Hematopoietic multipotent progenitor cell (in vitro differentiated cells): Measurements from ENCODE around the gene DOCK9. TPM values are rescaled to one million over a fixed set of nuclear protein-coding genes. Genes with fewer than 3 reads are reported as not detected.

Experiments
- DNase-seq, 3 donors: peaks; one replicate each; pipeline ENCODE4 v3.0.0-alpha.2; 2011 to 2015; ENCODE audit warnings: low read depth in 2 of 3, low spot score in 2 of 3
- total RNA-seq: library from RNA; depleted of rRNA; stranded (reverse); fragments of >200 nt; gene quantifications from one replicate; pipeline ENCODE4 v1.2.3, GENCODE V29; 2012

The DOCK9 gene
- total RNA-seq, 1 donor = 0.54 TPM

DNA sequence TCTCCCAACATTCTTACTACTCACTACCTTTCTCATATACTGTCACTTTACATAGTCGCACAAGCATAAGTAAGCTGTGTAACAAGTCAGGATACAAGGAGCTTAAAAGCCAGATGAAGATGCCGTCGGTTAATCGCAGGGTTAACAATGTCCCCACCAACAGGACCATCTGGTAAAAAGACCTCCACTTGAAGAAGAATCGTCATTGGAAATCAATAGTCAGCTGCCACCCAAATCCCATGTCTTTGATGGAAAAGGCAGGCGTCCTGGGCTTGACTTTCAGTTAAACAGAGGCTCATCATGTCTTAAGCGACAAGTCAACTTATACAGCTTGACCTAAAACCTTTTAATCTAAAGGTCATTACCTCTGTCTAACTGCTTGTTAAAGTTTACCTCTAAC, 27.2 kb downstream of the DOCK9 start:
- DNase-seq = no peak

DNA sequence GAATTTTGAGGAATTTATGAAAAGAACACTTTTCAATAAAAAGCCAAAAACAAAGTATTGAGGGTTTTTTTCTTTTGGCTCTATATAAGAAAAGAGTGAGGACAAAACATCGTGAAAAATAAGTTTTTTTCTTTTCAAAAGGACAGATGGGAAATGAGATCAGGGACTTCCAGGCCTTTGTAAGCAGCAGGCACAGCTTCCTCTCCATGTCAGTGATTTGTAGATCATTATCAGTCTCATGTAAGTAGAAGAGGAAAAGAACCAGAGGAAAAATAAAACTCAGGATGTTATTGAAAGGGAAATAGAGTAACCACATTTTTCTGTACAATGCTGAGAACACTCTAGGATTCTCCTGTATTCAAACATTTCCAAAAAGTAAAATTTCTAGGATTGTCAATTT, 29.9 kb downstream of the DOCK9 start:
- no peak for DNase-seq

DNA sequence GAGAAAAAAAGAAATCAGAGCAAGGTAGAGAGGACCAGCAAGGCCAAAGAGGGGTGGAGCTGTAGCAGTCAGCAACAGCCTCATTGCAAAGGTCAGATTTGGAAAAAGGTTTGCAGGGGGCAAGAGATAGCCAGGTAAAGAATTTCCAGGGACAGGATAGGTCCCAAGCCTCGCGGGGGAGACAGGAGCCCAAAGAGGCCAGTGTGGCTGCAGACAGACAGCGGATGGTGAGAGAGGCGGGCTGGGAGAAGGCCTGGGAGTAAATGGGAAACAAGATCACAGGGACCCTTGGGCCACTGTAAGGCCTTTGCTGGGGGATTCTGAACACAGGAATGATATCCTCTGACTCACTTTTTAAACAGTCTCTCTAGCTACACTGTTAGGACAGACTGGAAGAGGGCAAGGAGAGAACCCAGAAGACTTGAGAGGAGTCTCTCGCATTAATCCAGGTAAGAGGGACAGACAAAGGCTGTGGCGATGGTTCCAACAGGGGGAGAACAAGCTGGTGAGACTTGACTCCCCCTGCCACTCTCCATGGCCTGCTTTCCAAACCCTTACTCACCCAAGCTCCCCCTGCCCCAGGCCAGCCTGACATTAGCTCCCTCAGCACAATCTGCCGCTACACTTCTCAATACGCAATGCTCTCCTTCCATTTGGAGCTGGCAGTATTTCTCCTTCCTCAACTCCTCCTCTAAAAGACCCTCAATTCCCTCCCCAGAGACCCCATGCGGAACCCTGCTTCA, 31.8 kb downstream of the DOCK9 start:
- no peak for DNase-seq

DNA sequence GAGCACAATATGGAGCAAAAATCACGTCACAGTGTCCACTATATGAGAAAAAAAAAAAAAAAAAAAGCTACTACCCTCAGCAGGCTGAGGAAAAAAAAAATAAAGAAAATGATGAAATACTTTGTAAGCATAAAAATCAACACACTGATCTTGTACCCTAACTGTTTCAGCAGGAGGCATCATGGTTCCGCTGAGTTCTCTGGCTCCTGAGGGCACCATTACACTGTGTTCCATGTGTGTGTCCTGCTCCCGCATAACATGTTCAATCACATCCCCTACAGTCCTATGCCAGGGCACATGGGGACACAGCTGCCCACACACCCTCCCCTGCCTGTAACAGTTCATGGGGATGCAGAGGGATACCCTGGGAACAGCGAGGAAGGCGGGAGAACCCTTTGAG, 33.5 kb downstream of the DOCK9 start:
- DNase-seq = no peak

DNA sequence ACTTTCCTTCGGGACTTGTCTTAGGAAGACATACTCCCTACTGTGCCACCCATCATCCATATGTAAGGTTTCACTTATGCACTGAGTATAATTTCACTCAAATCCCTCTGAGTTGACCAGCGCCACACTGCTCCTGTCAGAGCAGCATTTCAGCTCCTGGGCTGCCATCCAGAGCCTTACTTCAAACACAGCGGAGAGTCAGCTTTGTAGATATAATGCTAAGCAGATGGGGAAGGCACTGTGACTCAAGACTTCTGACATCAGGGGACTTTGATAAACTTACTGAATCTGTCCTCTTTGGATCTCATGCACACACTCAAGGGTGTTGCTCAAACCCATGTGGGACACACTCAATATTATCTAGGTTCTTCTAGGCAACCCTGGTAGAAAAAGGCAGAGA, 34.9 kb downstream of the DOCK9 start:
- no peak for DNase-seq

DNA sequence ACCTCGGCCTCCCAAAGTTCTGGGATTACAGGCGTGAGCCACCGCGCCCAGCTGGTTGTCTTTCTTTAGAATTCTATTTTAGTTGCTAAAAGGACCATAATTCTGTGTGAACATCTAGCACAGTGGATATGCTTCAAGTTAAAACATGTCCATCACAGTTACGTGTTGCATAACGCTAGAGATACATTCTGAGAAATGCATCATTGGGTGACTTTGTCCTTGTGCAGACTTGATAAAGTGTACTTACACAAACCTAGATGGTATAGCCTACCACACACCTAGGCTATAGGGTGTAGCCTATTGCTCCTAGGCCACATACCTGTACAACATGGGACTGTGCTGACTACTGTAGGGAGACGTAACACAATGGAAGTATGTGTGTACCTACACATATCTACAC, 35.4 kb downstream of the DOCK9 start:
- DNase-seq = no peak

DNA sequence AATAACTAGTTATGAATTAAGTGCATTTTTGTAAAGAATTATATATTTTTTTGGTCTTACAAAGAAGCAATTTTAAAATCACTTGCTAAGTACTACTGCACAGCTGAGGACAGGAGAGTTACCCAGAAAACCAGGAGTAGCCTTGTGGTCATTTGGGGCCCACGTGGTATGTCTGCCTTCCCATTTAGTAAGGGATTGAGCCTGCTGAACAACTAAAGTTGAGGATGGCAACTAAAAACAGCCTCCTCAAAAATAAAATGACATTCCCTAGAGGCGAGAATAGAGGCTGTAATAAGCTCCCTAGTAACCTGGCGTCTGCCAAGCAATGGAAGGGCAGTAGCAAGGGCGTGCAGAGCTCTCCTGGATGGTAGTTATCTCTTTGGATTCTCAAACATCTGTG, 36.3 kb downstream of the DOCK9 start:
- DNase-seq = no peak

DNA sequence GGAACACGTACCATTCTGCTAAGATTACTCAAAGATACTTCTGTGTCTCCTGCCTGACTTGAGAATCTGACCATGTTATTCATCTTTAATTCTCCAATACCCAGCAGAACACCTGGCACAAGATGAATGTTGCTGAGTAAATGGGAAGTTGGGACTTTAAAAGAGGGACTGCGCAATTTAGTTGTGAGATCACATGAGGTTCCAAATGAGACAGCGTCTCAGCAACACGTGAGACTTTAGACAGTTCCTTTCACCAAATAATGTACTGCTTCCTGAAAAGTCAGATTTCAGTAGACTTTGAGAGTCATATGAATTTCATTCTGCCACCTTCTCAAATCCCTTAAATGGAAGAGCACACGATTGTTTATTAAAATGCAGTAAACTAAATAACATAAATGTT, 36.7 kb downstream of the DOCK9 start:
- DNase-seq = peak in 2 of 3 donors; percentile 18 to 26

DNA sequence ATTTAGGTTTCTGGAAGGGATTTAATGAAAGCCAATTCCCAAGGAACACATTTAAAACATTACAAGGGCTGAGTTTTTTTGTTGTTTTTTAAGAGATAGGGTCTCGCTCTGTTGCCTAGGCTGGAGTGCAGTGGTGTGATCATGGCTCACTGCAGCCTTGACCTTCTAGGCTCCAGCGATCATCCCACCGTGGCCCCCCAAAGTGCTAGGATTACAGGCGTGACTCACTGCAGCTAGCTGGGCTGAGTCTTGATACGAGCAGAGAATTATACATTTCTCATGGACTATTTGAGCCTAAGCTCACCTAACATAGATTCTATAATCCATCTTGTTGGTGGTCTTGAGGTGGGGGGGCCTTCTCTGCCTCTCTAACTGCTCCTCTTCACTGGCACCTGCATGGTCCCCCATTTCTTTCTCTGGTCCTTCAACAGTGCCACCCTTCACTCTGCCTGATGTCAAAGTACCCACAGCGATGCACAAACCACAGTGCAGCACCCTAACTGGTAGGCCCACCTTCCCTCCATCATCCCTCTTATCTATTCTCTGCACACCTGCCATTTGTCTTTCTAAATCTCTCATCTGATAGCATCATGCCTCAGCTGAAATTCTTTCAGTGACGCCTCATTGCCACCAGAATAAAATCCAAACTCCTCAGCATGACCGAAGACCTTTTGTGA, 37.4 kb downstream of the DOCK9 start:
- DNase-seq = no peak

DNA sequence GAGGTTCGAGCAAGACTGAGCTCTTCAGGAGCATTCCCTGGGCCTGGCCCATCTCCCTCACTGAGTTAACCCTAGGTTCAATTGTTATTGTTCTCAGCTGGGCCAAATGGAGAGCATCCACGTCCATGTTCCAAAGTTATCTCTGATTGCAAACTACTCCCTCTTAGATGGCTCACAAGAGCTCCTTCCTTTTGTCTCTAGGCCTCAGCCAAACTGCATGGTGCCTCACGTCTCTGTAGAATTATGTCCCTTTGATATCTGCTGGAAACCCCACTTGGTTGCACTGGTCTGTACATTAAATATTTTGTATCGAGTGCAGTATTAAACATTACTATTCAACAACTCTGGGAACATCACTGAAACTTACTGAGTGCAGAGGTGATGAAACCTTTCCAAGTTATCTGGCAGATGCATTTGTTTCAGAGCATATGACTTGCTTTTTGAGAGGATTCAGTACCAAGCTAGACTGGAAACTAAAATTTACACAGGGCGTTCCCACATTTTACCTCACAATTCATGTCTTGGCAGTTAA, 38.1 kb downstream of the DOCK9 start:
- no peak for DNase-seq

DNA sequence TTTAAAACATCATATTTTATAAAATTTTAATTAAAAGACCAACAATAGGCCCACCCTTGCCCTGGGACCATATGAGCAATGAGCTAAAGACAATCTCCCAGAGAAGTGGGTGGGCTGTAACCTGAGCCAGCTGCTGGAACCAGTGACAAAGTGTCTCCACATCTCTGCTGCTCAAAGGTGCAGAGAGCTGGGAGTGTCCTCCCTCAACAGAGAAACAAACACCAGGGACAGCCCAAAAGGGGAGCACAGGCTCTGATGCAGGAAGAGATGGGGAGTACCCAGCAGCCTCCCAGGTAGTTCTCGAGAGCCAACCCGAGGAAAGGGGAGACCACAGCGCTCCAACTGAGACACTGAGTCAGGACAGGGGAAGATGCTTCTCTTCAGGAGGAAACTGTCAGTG, 39.1 kb downstream of the DOCK9 start:
- no peak for DNase-seq

DNA sequence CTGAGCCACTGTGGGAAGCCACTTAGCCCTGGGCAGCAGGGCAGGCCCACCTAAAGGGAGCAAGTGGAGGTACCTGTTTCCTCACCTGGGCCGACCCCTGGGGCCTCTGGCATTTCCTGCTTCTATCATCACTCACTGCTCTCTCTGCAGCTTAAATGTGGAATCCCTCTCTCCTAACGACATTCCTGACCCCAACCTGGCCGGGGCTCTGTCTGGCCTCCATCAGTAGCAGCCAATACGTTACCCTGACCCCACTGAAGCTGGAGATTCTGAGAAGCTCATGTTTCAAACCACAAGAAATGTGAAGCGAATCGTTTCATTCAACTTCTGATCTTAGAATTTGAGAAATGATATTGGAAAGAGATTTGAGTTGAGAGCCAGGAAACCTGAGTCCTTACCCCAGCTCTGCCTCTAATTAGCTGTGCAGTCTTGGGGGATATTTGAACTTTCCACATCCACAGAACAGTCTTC, 39.9 kb downstream of the DOCK9 start:
- DNase-seq = no peak

DNA sequence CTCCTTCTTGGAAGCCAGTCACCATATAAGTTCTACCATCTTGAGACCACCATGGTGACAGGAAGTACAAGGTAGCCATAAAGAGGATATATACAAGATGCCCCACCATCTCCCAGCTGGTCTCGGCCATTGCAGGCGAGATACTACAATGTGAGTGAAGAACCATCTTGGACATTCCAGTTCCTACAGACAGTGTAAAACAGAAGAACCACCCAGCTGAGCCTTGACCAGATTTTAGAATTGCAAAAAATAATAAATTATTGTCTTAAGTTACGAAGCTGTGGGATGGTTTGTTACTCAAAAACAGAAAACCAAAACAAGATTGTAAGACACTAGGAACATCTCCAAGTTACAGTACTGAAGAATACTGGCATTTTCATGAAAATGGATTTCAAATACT, 43.6 kb downstream of the DOCK9 start:
- DNase-seq = no peak

DNA sequence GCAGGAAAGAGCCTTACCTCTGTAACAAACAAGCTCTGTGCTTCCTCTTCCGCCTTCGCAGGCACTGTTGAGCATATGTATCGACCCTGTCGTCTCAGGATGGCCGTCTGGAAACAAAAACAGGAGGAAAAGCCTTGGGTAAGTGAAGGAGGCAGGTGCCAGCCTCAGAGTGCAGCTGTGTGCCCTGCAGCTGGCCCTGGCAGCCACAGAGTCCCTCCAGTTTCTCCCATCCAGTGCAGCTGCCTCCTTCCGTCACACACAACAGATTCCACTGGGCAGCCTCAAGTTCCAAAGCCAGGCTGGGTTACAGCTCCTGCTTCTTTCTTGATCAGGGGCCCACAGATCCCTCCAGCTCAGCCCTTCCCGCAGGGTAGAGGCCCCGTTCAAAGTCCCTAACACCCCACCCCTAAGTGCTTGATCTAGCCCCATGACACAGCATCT, 47.7 kb downstream of the DOCK9 start:
- peak in 1 of 3 donors; percentile 38 for DNase-seq

DNA sequence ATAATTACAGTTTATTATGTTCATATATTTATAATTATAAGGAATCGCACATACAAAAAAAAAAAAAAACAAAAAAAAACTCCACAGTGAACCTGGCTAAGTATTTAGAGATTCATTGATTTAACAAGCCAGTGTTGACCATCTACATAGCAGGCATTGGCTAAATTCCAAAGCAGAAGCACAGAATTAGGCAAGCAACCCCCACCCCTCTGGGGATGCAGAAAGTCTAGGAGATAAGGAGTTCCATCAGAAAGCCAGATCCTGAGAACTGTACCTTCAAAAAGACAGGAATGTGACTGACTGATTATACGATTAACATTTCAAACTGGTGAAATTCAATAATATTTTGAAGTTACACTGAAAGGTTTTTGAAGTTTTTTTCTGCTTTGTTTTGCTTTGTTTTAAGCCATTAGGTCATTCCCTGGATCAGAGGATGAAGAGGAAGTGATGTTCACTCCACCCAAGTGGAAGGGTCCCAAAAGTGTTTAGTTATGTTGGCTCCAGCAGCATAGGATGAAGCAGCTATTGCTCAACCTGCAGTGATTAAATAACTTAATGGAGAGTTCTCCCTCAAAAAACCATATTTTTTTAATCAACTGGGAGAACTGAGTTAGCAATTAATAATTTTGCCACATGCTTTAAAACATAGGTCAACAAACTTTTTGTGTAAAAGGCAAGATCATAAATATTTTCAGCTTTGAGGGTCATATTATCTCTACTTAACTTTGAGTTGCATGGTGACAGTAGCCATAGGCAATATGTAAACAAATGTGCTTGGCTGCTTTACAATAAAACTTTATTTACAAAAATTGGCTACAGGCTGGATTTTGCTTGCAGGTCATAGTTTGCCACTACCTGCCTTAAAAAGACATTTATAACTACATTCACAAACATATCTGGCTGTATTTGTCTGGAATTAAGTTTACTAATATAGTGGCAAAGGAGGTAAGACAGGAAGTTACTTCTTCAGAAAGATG, 49.6 kb downstream of the DOCK9 start:
- no peak for DNase-seq

DNA sequence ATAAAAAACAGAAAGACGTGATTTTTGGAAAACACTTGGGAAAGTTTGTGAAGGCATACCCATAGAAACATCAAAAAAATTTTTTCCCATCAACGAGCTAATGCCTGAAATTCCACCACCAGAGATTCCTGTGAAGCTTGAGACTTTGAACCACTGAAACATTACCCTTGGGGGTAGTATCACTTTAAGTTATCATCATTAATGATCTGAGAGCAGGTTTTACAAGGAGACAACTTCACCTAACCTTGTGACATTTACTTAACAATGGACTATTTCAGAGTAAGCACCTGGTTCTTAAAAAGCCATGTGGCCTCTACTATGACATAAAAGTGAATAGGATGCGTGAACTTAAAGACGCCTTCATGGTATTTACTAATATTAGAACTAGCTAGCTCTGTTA, 51.9 kb downstream of the DOCK9 start:
- no peak for DNase-seq

DNA sequence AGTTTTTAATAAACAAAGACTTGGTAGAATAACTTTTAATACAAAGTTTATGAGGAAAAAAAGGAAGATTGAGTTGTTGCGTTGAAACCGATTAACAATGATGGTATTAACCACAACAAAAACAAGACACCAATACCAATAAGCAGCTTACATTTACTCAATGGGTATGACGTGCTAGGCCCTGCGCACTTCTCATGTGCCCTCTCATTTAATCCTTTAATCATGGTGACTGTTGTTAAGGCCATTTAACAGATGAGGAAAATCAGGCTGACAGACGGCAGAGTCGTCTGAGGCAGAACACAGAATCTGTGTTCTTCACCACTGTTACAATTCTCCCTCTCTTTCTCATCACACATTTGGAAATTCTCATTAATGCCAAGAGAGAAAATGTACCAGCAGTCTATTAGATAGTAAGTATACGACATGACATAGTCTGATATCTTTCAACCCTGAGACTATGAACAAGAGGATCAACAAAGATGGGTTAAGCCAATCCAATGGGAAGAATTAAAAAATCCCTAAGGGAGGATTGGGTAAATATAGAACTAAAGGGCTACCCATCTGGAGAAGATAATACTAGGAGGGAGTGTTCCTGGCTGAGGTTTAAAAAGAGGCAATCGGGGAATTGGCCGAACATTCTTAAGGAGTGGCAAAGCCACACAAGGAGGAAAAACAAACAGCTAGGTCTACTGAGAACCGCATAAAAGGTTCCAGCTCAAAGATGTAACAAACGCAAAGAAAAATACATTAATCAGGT, 54.0 kb downstream of the DOCK9 start:
- no peak for DNase-seq

DNA sequence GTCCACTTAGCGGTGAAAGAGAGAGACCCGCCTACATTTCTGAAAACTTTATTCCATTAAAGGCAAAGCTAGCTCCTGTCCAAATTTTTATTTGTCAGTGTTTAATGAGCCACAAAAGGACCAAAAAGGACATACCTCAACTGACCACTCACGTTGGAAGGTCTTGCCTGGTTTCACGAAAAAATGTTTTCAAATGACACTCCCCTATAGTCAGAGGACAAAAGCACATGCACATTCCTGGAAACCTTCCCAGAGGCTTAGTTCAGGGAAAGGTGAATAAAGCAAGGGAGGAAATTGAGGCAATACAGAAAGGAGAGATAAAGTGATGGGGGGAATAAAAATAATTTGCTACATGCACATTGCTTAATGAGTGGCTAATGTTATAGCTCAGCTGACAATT, 55.6 kb downstream of the DOCK9 start:
- DNase-seq = no peak

DNA sequence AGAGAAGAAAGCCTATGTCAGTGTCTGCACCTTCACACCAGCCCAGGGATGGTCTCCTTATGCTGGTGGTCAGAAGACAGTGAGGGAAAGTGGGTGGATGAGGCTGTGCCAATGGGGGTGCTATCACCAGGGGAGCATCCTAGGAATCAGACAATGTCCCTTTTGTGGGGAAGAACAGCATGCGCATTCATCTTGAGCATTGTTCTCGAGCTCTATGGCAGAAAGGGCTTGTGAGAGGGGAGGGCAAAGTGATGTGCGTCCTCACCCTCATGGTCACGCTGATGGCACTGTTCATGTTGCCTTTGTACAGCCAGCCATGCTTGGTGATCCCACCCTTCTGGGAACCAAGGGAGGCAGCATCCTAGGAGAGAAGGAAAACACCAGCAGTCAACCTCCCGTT, 56.1 kb downstream of the DOCK9 start:
- no peak for DNase-seq

DNA sequence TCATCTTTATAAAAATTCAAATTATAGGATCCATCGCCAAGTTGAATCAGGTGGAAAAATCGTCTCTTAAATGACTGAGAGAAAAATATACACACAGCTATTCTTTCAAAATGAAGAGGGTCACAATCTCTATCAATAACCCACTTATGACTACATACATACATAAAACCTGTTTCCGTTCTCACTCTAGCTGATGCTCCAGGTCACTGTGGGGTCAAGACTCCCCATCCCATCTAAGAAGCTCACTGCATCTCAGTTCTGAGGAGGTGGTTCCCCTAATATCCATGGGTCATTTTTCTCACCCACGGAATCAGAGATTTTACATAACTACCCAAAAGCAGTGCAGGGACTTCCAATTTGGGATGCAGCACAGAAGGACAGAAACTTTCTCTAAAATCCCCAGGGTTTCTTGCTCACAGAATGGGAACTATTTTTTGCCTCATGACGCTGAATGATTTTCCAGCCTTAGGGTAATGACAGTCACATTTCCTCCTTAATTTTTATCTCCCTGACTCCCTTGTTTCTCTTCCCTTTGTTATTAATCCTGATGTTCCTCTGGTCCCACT, 56.8 kb downstream of the DOCK9 start:
- DNase-seq = no peak
